HFF-Myc (cell line): ENCODE data around the gene CMBL.

Source experiments
- DNase-seq: peaks from one replicate; pipeline ENCODE4 v3.0.0-alpha.2; 2011; ENCODE audit warnings: low read depth; ENCODE audit errors: extremely low read depth
- H3K4me3 ChIP-seq: replicated peaks from 2 replicates; pipeline ENCODE4 v1.5.1; 2011; ENCODE audit warnings: low read depth, mild to moderate bottlenecking, control low read depth, low read length
- CTCF ChIP-seq: IDR thresholded peaks from 2 replicates; pipeline ENCODE4 v1.5.1; 2012; ENCODE audit warnings: mild to moderate bottlenecking, low read depth, low read length, control low read depth; ENCODE audit errors: missing control alignments

Gene CMBL

GRCh38 chr5:10307206-10308148 lies at the start of gene CMBL:
Gene CMBL (minus strand): TSS chr5:10307902. CDS start chr5:10290762, 17,140 bp downstream.
- peak within 1 kb of the TSS; percentile 73 for H3K4me3 ChIP-seq
- DNase-seq: no peak
- TF ChIP-seq CTCF: no peak

- no peak for DNase-seq
- H3K4me3 ChIP-seq: peak overlapping the region; percentile 82
- no peak for TF ChIP-seq CTCF
These were observed 47.6 kb upstream of the CMBL start for GRCh38 chr5:10355071-10355889.

GRCh38 chr5:10354048-10354872 lies 46.6 kb upstream of the CMBL start:
- no peak for DNase-seq
- H3K4me3 ChIP-seq: peak overlapping the region; percentile 82
- no peak for TF ChIP-seq CTCF

GRCh38 chr5:10353241-10354047 lies 45.7 kb upstream of the CMBL start, which contains the start of gene MARCHF6:
Gene MARCHF6 (plus strand): TSS chr5:10353695. CDS start chr5:10353899, 204 bp downstream.
- TF ChIP-seq CTCF: no peak

GRCh38 chr5:10352430-10353240 lies 44.9 kb upstream of the CMBL start:
- no peak for TF ChIP-seq CTCF
- DNase-seq: no peak
- H3K4me3 ChIP-seq: peak overlapping the region; percentile 82

More at GRCh38 chr5:10353241-10354047, 45.7 kb upstream of the CMBL start, which contains the start of gene MARCHF6:
- DNase-seq: peak; percentile 56
- peak within 1 kb of the TSS; percentile 82 for H3K4me3 ChIP-seq
